Effector memory CD8-positive, alpha-beta T cell (primary cell): ENCODE data around the gene CDC42BPA.
"Not testable (repeated sequence)": the region's sequence is repeated elsewhere in the genome, so short reads cannot be mapped to it uniquely, and the experiment has no call there.

Experiments used
- ATAC-seq: fragments of 150-1000 bp; cut with Tn5 transposase; replicated peaks from 2 replicates; pipeline ENCODE4 v1.10.0; 2021; ENCODE audit warnings: mild to moderate bottlenecking, moderate library complexity
- DNase-seq, 3 experiments: peaks; one replicate each; pipeline ENCODE4 v3.0.0; 2021
- H3K27ac Mint-ChIP-seq, 2 donors: one replicate each; pipeline ENCODE4 v1.8.0; 2022; ENCODE audit warnings: mild to moderate bottlenecking in 2 of 2, mixed read lengths in 2 of 2, moderate library complexity in 2 of 2
- H3K27me3 Mint-ChIP-seq, 2 donors: one replicate each; pipeline ENCODE4 v1.8.0; 2022; ENCODE audit warnings: mixed read lengths in 2 of 2
- H3K36me3 Mint-ChIP-seq: one replicate; pipeline ENCODE4 v1.8.0; 2022; ENCODE audit warnings: mild to moderate bottlenecking, moderate library complexity, mixed read lengths; ENCODE audit not compliant: insufficient read depth
- H3K4me1 Mint-ChIP-seq, 2 donors: one replicate each; pipeline ENCODE4 v1.8.0; 2022; ENCODE audit warnings: low read depth in 2 of 2, mixed read lengths in 2 of 2
- H3K4me3 Mint-ChIP-seq, 2 donors: one replicate each; pipeline ENCODE4 v1.8.0; 2022; ENCODE audit warnings: mild to moderate bottlenecking in 2 of 2, mixed read lengths in 2 of 2, moderate library complexity in 2 of 2
- H3K9me3 Mint-ChIP-seq, 2 donors: one replicate each; pipeline ENCODE4 v1.8.0; 2022; ENCODE audit warnings: mixed read lengths in 2 of 2

The CDC42BPA gene

GRCh38 chr1:227038401-227038800, 279.9 kb downstream of the CDC42BPA start:
- DNase-seq (no peak), ATAC-seq (no peak)
- Mint-ChIP-seq H3K9me3 (no peaks in the 10 kb centered on the region), H3K36me3 (no peaks in the 10 kb centered on the region), H3K4me1 (no peaks in the 10 kb centered on the region), H3K27ac (no peak overlapping the region), H3K4me3 (no peak overlapping the region), H3K27me3 (peaks cover 12 to 22% of the 10 kb centered on the region in 2 donors)

- Mint-ChIP-seq H3K27me3 (peaks cover 6 to 14% of the 10 kb centered on the region in 2 donors), H3K4me3 (no peak overlapping the region), H3K4me1 (no peaks in the 10 kb centered on the region), H3K27ac (no peak overlapping the region), H3K9me3 (no peaks in the 10 kb centered on the region), H3K36me3 (no peaks in the 10 kb centered on the region)
- ATAC-seq: no peak
- DNase-seq: no peak
Observed at GRCh38 chr1:227037121-227037520, 281.2 kb downstream of the CDC42BPA start.

GRCh38 chr1:227035316-227035715, 283.0 kb downstream of the CDC42BPA start:
- Mint-ChIP-seq H3K27me3 (no peaks in the 10 kb centered on the region), H3K36me3 (no peaks in the 10 kb centered on the region), H3K9me3 (no peaks in the 10 kb centered on the region), H3K4me3 (no peak overlapping the region), H3K4me1 (no peaks in the 10 kb centered on the region), H3K27ac (no peak overlapping the region)
- DNase-seq (no peak), ATAC-seq (no peak)

- Mint-ChIP-seq H3K27ac (no peak overlapping the region), H3K27me3 (no peaks in the 10 kb centered on the region), H3K4me1 (no peaks in the 10 kb centered on the region), H3K4me3 (no peak overlapping the region), H3K36me3 (no peaks in the 10 kb centered on the region), H3K9me3 (no peaks in the 10 kb centered on the region)
- ATAC-seq (no peak), DNase-seq (no peak)
Observed at GRCh38 chr1:227033880-227034279, 284.4 kb downstream of the CDC42BPA start.

- no peak for ATAC-seq
- H3K9me3 Mint-ChIP-seq: no peaks in the 10 kb centered on the region
- H3K4me3 Mint-ChIP-seq: no peak overlapping the region
Observed at GRCh38 chr1:227032396-227032795, 285.9 kb downstream of the CDC42BPA start.

GRCh38 chr1:227016990-227017389, 301.3 kb downstream of the CDC42BPA start:
- Mint-ChIP-seq H3K4me1 (no peaks in the 10 kb centered on the region), H3K27me3 (peaks cover 21 to 28% of the 10 kb centered on the region in 2 donors), H3K4me3 (no peak overlapping the region), H3K9me3 (no peaks in the 10 kb centered on the region), H3K36me3 (no peaks in the 10 kb centered on the region), H3K27ac (no peak overlapping the region)
- ATAC-seq (no peak), DNase-seq (no peak)

More at GRCh38 chr1:227032396-227032795, 285.9 kb downstream of the CDC42BPA start:
- DNase-seq: no peak
- no peak overlapping the region for H3K27ac Mint-ChIP-seq
- H3K36me3 Mint-ChIP-seq: no peaks in the 10 kb centered on the region
- H3K4me1 Mint-ChIP-seq: no peaks in the 10 kb centered on the region
- peaks cover 0 to 3% of the 10 kb centered on the region in 2 donors for H3K27me3 Mint-ChIP-seq

- DNase-seq (no peak), ATAC-seq (no peak)
- Mint-ChIP-seq H3K27me3 (peaks cover 12 to 28% of the 10 kb centered on the region in 2 donors), H3K27ac (no peak overlapping the region), H3K9me3 (no peaks in the 10 kb centered on the region), H3K4me3 (no peak overlapping the region), H3K36me3 (no peaks in the 10 kb centered on the region), H3K4me1 (no peaks in the 10 kb centered on the region)
Observed at GRCh38 chr1:227010645-227011044, 307.6 kb downstream of the CDC42BPA start.

- ATAC-seq (no peak), DNase-seq (no peak)
- no peak overlapping the region for H3K4me3 Mint-ChIP-seq
- no peaks in the 10 kb centered on the region for H3K4me1 Mint-ChIP-seq
- no peaks in the 10 kb centered on the region for H3K9me3 Mint-ChIP-seq
- no peaks in the 10 kb centered on the region for H3K36me3 Mint-ChIP-seq
- no peak overlapping the region for H3K27ac Mint-ChIP-seq
- peaks cover 12 to 21% of the 10 kb centered on the region in 2 donors for H3K27me3 Mint-ChIP-seq
Observed at GRCh38 chr1:227009937-227010336, 308.4 kb downstream of the CDC42BPA start.

GRCh38 chr1:227006226-227006796, 312.0 kb downstream of the CDC42BPA start:
- DNase-seq (no peak), ATAC-seq (no peak)
- H3K4me1 Mint-ChIP-seq: no peaks in the 10 kb centered on the region
- no peak overlapping the region for H3K4me3 Mint-ChIP-seq
- peaks cover 10 to 20% of the 10 kb centered on the region in 2 donors for H3K27me3 Mint-ChIP-seq
- no peak overlapping the region for H3K27ac Mint-ChIP-seq
- no peaks in the 10 kb centered on the region for H3K36me3 Mint-ChIP-seq
- no peaks in the 10 kb centered on the region for H3K9me3 Mint-ChIP-seq

- DNase-seq (no peak), ATAC-seq (no peak)
- Mint-ChIP-seq H3K9me3 (no peaks in the 10 kb centered on the region), H3K27me3 (peaks cover 0 to 14% of the 10 kb centered on the region in 2 donors), H3K36me3 (no peaks in the 10 kb centered on the region), H3K4me1 (no peaks in the 10 kb centered on the region), H3K27ac (no peak overlapping the region), H3K4me3 (no peak overlapping the region)
Observed at GRCh38 chr1:227004796-227005195, 313.5 kb downstream of the CDC42BPA start.

- H3K27ac Mint-ChIP-seq: no peak overlapping the region
- peaks cover 9 to 14% of the 10 kb centered on the region in 2 donors for H3K27me3 Mint-ChIP-seq
- H3K4me1 Mint-ChIP-seq: no peaks in the 10 kb centered on the region
- DNase-seq: no peak
- no peak overlapping the region for H3K4me3 Mint-ChIP-seq
- ATAC-seq: no peak
- H3K36me3 Mint-ChIP-seq: no peaks in the 10 kb centered on the region
- no peaks in the 10 kb centered on the region for H3K9me3 Mint-ChIP-seq
Observed at GRCh38 chr1:227003165-227003564, 315.1 kb downstream of the CDC42BPA start.

- H3K36me3 Mint-ChIP-seq: no peaks in the 10 kb centered on the region
- no peak overlapping the region for H3K4me3 Mint-ChIP-seq
Observed at GRCh38 chr1:227002531-227003049, 315.7 kb downstream of the CDC42BPA start.

GRCh38 chr1:226999579-226999978, 318.7 kb downstream of the CDC42BPA start:
- not testable (repeated sequence) for H3K9me3 Mint-ChIP-seq, ATAC-seq, H3K4me1 Mint-ChIP-seq, H3K36me3 Mint-ChIP-seq, H3K4me3 Mint-ChIP-seq, DNase-seq, H3K27me3 Mint-ChIP-seq, H3K27ac Mint-ChIP-seq

More at GRCh38 chr1:227002531-227003049, 315.7 kb downstream of the CDC42BPA start:
- ATAC-seq (no peak), DNase-seq (no peak)
- Mint-ChIP-seq H3K27me3 (peaks cover 9 to 12% of the 10 kb centered on the region in 2 donors), H3K9me3 (no peaks in the 10 kb centered on the region), H3K4me1 (no peaks in the 10 kb centered on the region), H3K27ac (no peak overlapping the region)
